OCI-M1 (cell line): ENCODE data around the gene MSRB3.
"Not testable (repeated sequence)": the region's sequence is repeated elsewhere in the genome, so short reads cannot be mapped to it uniquely, and the experiment has no call there.

Experiments used
- DNase-seq: peaks from one replicate; lab custom pipeline; 2025; lab: John Stamatoyannopoulos, UW

Gene MSRB3

GRCh38 chr12:65278576-65279368 lies at the start of gene MSRB3:
Gene MSRB3, plus strand, starts transcription at chr12:65278683. Its CDS starts 29,897 bp downstream, at chr12:65308580.
- DNase-seq: no peak

- DNase-seq: peak; percentile 8
Observed at GRCh38 chr12:65229441-65229840, 49.0 kb upstream of the MSRB3 start.

- peak; percentile 77 for DNase-seq
Observed at GRCh38 chr12:65232476-65233077, 45.9 kb upstream of the MSRB3 start.

GRCh38 chr12:65237153-65237552 lies 41.3 kb upstream of the MSRB3 start:
- DNase-seq: no peak

GRCh38 chr12:65238609-65239008 lies 39.9 kb upstream of the MSRB3 start:
- no peak for DNase-seq

- no peak for DNase-seq
Observed at GRCh38 chr12:65248656-65249633, 29.5 kb upstream of the MSRB3 start.

- no peak for DNase-seq
Observed at GRCh38 chr12:65252515-65252914, 26.0 kb upstream of the MSRB3 start.

- no peak for DNase-seq
Observed at GRCh38 chr12:65257986-65258385, 20.5 kb upstream of the MSRB3 start.

GRCh38 chr12:65259501-65259900 lies 19.0 kb upstream of the MSRB3 start:
- peak; percentile 74 for DNase-seq

GRCh38 chr12:65263777-65264176 lies 14.7 kb upstream of the MSRB3 start:
- no peak for DNase-seq

GRCh38 chr12:65266408-65266807 lies 12.1 kb upstream of the MSRB3 start:
- DNase-seq: no peak

GRCh38 chr12:65269603-65270002 lies 8.9 kb upstream of the MSRB3 start:
- DNase-seq: no peak

- DNase-seq: no peak
Observed at GRCh38 chr12:65274602-65275272, 3.7 kb upstream of the MSRB3 start.

- DNase-seq: no peak
Observed at GRCh38 chr12:65275627-65276026, 2.9 kb upstream of the MSRB3 start.

GRCh38 chr12:65276916-65277530 lies 1.5 kb upstream of the MSRB3 start:
- peak; percentile 12 for DNase-seq

GRCh38 chr12:65277994-65278575 lies 398 bp upstream of the MSRB3 start:
- DNase-seq: no peak

- DNase-seq: no peak
Observed at GRCh38 chr12:65279369-65280112, 1.1 kb downstream of the MSRB3 start.

GRCh38 chr12:65280306-65280705 lies 1.8 kb downstream of the MSRB3 start:
- DNase-seq: no peak

GRCh38 chr12:65282840-65283239 lies 4.4 kb downstream of the MSRB3 start:
- DNase-seq: no peak

GRCh38 chr12:65285532-65285931 lies 7.0 kb downstream of the MSRB3 start:
- not testable (repeated sequence) for DNase-seq
